Testis (tissue), 3 donors: Measurements from ENCODE around the gene ADARB1. TPM values are rescaled to one million over a fixed set of nuclear protein-coding genes. Genes with fewer than 3 reads are reported as not detected.

Experiments used
- DNase-seq: peaks from one replicate; pipeline ENCODE4 v3.0.0-alpha.2; 2019
- H3K27ac ChIP-seq, 2 donors: fragments of 200-600 bp; sonication (generic); one replicate each; pipeline ENCODE4 v1.5.1; 2019
- H3K27me3 ChIP-seq: fragments of 200-600 bp; sonication (generic); one replicate; pipeline ENCODE4 v1.5.1; 2019
- H3K36me3 ChIP-seq: fragments of 200-600 bp; sonication (generic); one replicate; pipeline ENCODE4 v1.5.1; 2017; ENCODE audit warnings: low read depth; ENCODE audit errors: missing control alignments
- H3K4me1 ChIP-seq: fragments of 200-600 bp; sonication (generic); one replicate; pipeline ENCODE4 v1.5.1; 2019
- H3K4me3 ChIP-seq, 2 donors: fragments of 200-600 bp; sonication (generic); one replicate each; pipeline ENCODE4 v1.5.1; 2017 to 2019
- H3K9me3 ChIP-seq: fragments of 200-600 bp; sonication (generic); one replicate; pipeline ENCODE4 v1.5.1; 2017
- CTCF ChIP-seq, 3 experiments: fragments of 450-650 bp in 2 of 3; fragments of 200-600 bp in 1 of 3; sonication (generic) in 1 of 3; IDR thresholded peaks; one replicate each; pipeline ENCODE4 v1.5.1; 2016 to 2019; ENCODE audit warnings: antibody characterized with exemption in 3 of 3, mild to moderate bottlenecking in 2 of 3, moderate library complexity in 1 of 3
- POLR2A ChIP-seq: fragments of 450-650 bp; IDR thresholded peaks from one replicate; pipeline ENCODE4 v1.6.1; 2017; ENCODE audit warnings: antibody characterized with exemption, mild to moderate bottlenecking, moderate library complexity
- WGBS, 2 donors: methylation state at CpG; one replicate each; pipeline ENCODE4 v1.1.5; 2018; 5-methylcytosine and 5-hydroxymethylcytosine counted together
- intact Hi-C: fragments of 100-400 bp; cut with DNase I; formaldehyde crosslinking; loops from one replicate; pipeline ENCODE4 v1.15.1; 2023; ENCODE audit warnings: low total_unique reads
- polyA plus RNA-seq: library from polyadenylated mRNA; stranded (reverse); fragments of 350-450 nt; fragmentation: Illumina TruSeq; extraction: RNeasy Lipid Tissue Mini Kit (QIAGEN cat#74804); gene quantifications from one replicate; pipeline ENCODE4 v1.2.3, GENCODE V29; 2014; ENCODE audit warnings: low read depth, low replicate concordance; ENCODE audit not compliant: insufficient read depth
- total RNA-seq, 2 donors: library from RNA; depleted of rRNA; stranded (reverse); fragments of >200 nt; gene quantifications; one replicate each; pipeline ENCODE4 v1.2.3, GENCODE V29; 2016

ADARB1 gene
- total and polyA plus RNA-seq, 3 donors from 2014 or later: 17.6 to 23.0 (median 17.6) TPM

GRCh38 chr21:45262616-45263015, 188.2 kb downstream of the ADARB1 start:
- H3K9me3 ChIP-seq: no peaks in the 10 kb centered on the region
- H3K27me3 ChIP-seq: no peaks in the 10 kb centered on the region
- H3K4me3 ChIP-seq: no peak overlapping the region
- TF ChIP-seq CTCF (IDR thresholded peaks at IDR 0.05): no peak
- no peak for TF ChIP-seq POLR2A
- H3K4me1 ChIP-seq: no peaks in the 10 kb centered on the region
- WGBS, 2 donors: 91 to 94% methylated on average over 11 of the region's 11 CpGs
- intact Hi-C loops: loop anchor here (10.0 kb wide), 1 partner anchor 118 kb away; no protein-coding TSS in a partner anchor
- H3K36me3 ChIP-seq: no peaks in the 10 kb centered on the region
- peak; percentile 11 for DNase-seq
- H3K27ac ChIP-seq: no peak overlapping the region

GRCh38 chr21:45263534-45263933, 189.2 kb downstream of the ADARB1 start:
- DNase-seq: peak; percentile 6
- no peaks in the 10 kb centered on the region for H3K4me1 ChIP-seq
- no peaks in the 10 kb centered on the region for H3K9me3 ChIP-seq
- WGBS, 2 donors: 92 to 95% methylated on average over 5 to 6 of the region's 6 CpGs
- H3K4me3 ChIP-seq: no peak overlapping the region
- no peak for TF ChIP-seq POLR2A
- no peak for TF ChIP-seq CTCF (IDR thresholded peaks at IDR 0.05)
- no peak overlapping the region for H3K27ac ChIP-seq
- H3K36me3 ChIP-seq: no peaks in the 10 kb centered on the region
- H3K27me3 ChIP-seq: no peaks in the 10 kb centered on the region
- intact Hi-C loops: loop anchor here (10.0 kb wide), 1 partner anchor 119 kb away; no protein-coding TSS in a partner anchor

GRCh38 chr21:45264146-45264911, 189.9 kb downstream of the ADARB1 start:
- Histone ChIP-seq H3K4me3 (no peak overlapping the region), H3K27me3 (no peaks in the 10 kb centered on the region), H3K36me3 (no peaks in the 10 kb centered on the region), H3K9me3 (no peaks in the 10 kb centered on the region), H3K4me1 (no peaks in the 10 kb centered on the region), H3K27ac (no peak overlapping the region)
- TF ChIP-seq POLR2A: no peak
- TF ChIP-seq CTCF (IDR thresholded peaks at IDR 0.05): no peak
- WGBS, 2 donors: 90 to 93% methylated on average over 15 to 23 of the region's 23 CpGs
- intact Hi-C loops: loop anchor here (10.0 kb wide), 1 partner anchor 120 kb away; no protein-coding TSS in a partner anchor
- peak; percentile 8 for DNase-seq

GRCh38 chr21:45264912-45265515, 190.6 kb downstream of the ADARB1 start:
- DNase-seq: peak; percentile 8
- no peak for TF ChIP-seq POLR2A
- no peak for TF ChIP-seq CTCF (IDR thresholded peaks at IDR 0.05)
- 94 to 95% methylated on average over 17 to 34 of the region's 34 CpGs for WGBS, 2 donors
- H3K27me3 ChIP-seq: no peaks in the 10 kb centered on the region
- intact Hi-C loops: loop anchor here (10.0 kb wide), 1 partner anchor 120 kb away; no protein-coding TSS in a partner anchor
- no peak overlapping the region for H3K27ac ChIP-seq
- H3K4me1 ChIP-seq: no peaks in the 10 kb centered on the region
- H3K36me3 ChIP-seq: no peaks in the 10 kb centered on the region
- H3K9me3 ChIP-seq: no peaks in the 10 kb centered on the region
- H3K4me3 ChIP-seq: no peak overlapping the region
